Prostate gland (tissue), 2 donors: ENCODE measurements around the gene WDR93. TPM values are rescaled to one million over a fixed set of nuclear protein-coding genes. Genes with fewer than 3 reads are reported as not detected.

Experiments used
- DNase-seq: peaks from one replicate; pipeline ENCODE4 v3.0.0-alpha.2; 2019; ENCODE audit warnings: low spot score
- H3K27ac ChIP-seq, 2 donors: fragments of 200-600 bp; sonication (generic); 2 replicates each; pipeline ENCODE4 v1.5.1; 2017 to 2019
- H3K27me3 ChIP-seq: fragments of 200-600 bp; sonication (generic); replicated peaks from 2 replicates; pipeline ENCODE4 v1.5.1; 2019; ENCODE audit not compliant: insufficient read depth
- H3K36me3 ChIP-seq, 2 donors: fragments of 200-600 bp; sonication (generic); 1 replicate in 1 of 2; 2 replicates in 1 of 2; pipeline versions ENCODE4 v1.5.1 to v1.8.1; 2017 to 2019
- H3K4me1 ChIP-seq: fragments of 200-600 bp; sonication (generic); replicated peaks from 2 replicates; pipeline ENCODE4 v1.5.1; 2019
- H3K4me3 ChIP-seq, 2 donors: fragments of 200-600 bp; sonication (generic); 2 replicates each; pipeline ENCODE4 v1.5.1; 2017 to 2019
- H3K9me3 ChIP-seq: fragments of 200-600 bp; sonication (generic); 2 replicates; pipeline ENCODE4 v1.5.1; 2017
- POLR2A ChIP-seq: fragments of 450-650 bp; IDR thresholded peaks from one replicate; pipeline ENCODE4 v1.6.1; 2016; ENCODE audit warnings: antibody characterized with exemption, mild to moderate bottlenecking
- POLR2AphosphoS5 ChIP-seq: sonication (generic); formaldehyde crosslinking; IDR thresholded peaks from one replicate; pipeline ENCODE4 v1.6.1; 2017; ENCODE audit warnings: antibody characterized with exemption
- WGBS: methylation state at CpG from one replicate; pipeline ENCODE4 v1.1.5; 2018; 5-methylcytosine and 5-hydroxymethylcytosine counted together
- intact Hi-C: fragments of 100-400 bp; cut with DNase I; formaldehyde crosslinking; loops from one replicate; pipeline ENCODE4 v1.14.2; 2022
- total RNA-seq, 2 donors: library from RNA; depleted of rRNA; stranded (reverse); fragments of >200 nt; gene quantifications; one replicate each; pipeline ENCODE4 v1.1.0, GENCODE V29; 2016
- TF ChIP-seq, protein P1 (sequence below), 4 experiments: fragments of 200-600 bp in 2 of 4; fragments of 450-650 bp in 2 of 4; sonication (generic) in 2 of 4; IDR thresholded peaks; 1 replicate in 3 of 4; 2 replicates in 1 of 4; pipeline ENCODE4 v1.5.1; 2016 to 2019; ENCODE audit warnings: antibody characterized with exemption in 4 of 4, mild to moderate bottlenecking in 2 of 4, moderate library complexity in 2 of 4

The WDR93 gene
- total RNA-seq, 2 donors from 2014 or later, result 0.18 to 3.0 TPM

DNA sequence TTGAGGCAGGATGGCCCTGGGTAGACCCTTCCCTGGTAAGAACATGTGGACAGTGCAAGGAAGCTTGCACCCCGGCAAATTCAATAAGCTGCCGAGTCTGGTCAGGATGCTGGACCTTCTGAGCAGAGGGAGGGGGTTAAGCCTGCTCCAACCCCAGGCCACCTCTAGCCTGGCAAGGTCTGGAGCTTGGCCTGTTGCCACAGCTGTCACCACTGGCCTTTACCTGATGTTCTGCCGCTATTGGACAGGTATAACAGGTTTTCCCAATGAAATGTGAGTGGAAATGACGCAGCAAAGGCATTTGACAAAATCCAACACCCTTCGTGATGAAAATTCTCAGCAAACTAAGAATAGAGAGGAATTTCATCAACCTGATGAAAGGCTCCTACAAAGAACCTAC, 61.1 kb downstream of the WDR93 start:
- peak overlapping the region; percentile 92 to 94 for H3K27ac ChIP-seq
- H3K9me3 ChIP-seq, result no peaks in the 10 kb centered on the region
- H3K4me3 ChIP-seq, result no peak overlapping the region
- peaks cover 25% of the 10 kb centered on the region for H3K4me1 ChIP-seq
- no peaks in the 10 kb centered on the region for H3K36me3 ChIP-seq
- intact Hi-C loops, result loop anchor here (5.0 kb wide), 1 partner anchor 461 kb away; no protein-coding TSS in a partner anchor
- WGBS, result 60% methylated on average over 5 of the region's 5 CpGs
- no peaks in the 10 kb centered on the region for H3K27me3 ChIP-seq
- DNase-seq, result peak; percentile 69
- TF ChIP-seq, protein P1, sequence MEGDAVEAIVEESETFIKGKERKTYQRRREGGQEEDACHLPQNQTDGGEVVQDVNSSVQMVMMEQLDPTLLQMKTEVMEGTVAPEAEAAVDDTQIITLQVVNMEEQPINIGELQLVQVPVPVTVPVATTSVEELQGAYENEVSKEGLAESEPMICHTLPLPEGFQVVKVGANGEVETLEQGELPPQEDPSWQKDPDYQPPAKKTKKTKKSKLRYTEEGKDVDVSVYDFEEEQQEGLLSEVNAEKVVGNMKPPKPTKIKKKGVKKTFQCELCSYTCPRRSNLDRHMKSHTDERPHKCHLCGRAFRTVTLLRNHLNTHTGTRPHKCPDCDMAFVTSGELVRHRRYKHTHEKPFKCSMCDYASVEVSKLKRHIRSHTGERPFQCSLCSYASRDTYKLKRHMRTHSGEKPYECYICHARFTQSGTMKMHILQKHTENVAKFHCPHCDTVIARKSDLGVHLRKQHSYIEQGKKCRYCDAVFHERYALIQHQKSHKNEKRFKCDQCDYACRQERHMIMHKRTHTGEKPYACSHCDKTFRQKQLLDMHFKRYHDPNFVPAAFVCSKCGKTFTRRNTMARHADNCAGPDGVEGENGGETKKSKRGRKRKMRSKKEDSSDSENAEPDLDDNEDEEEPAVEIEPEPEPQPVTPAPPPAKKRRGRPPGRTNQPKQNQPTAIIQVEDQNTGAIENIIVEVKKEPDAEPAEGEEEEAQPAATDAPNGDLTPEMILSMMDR (IDR thresholded peaks at IDR 0.05), result no peak
- peak; percentile 61 for TF ChIP-seq POLR2AphosphoS5

DNA sequence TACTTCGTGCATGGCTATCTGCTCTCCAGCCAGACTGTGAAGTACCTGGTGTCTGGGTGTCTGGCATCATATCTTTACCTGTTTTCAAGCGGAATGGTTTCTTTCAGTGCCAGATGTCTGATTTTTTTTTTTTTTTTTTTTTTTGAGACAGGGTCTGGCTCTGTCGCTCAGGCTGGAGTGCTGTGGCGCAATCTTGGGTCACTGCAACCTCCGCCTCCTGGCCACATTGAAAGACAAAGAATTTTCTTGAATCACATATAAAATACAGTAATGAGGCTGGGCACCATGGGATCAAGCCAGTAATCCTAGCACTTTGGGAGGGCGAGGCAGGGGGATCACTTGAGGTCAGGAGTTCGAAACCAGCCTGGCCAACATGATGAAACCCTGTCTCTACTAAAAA, 63.2 kb downstream of the WDR93 start:
- intact Hi-C loops, result loop anchor here (5.0 kb wide), 1 partner anchor 458 kb away; no protein-coding TSS in a partner anchor
- TF ChIP-seq POLR2A (no peak), POLR2AphosphoS5 (no peak)
- TF ChIP-seq, protein P1 (IDR thresholded peaks at IDR 0.05), result no peak
- Histone ChIP-seq H3K27ac (peak overlapping the region; percentile 92 to 94), H3K9me3 (no peaks in the 10 kb centered on the region), H3K27me3 (no peaks in the 10 kb centered on the region), H3K36me3 (no peaks in the 10 kb centered on the region), H3K4me3 (no peak overlapping the region), H3K4me1 (peaks cover 19% of the 10 kb centered on the region)
- no peak for DNase-seq
- WGBS, result 86% methylated on average over 7 of the region's 7 CpGs

DNA sequence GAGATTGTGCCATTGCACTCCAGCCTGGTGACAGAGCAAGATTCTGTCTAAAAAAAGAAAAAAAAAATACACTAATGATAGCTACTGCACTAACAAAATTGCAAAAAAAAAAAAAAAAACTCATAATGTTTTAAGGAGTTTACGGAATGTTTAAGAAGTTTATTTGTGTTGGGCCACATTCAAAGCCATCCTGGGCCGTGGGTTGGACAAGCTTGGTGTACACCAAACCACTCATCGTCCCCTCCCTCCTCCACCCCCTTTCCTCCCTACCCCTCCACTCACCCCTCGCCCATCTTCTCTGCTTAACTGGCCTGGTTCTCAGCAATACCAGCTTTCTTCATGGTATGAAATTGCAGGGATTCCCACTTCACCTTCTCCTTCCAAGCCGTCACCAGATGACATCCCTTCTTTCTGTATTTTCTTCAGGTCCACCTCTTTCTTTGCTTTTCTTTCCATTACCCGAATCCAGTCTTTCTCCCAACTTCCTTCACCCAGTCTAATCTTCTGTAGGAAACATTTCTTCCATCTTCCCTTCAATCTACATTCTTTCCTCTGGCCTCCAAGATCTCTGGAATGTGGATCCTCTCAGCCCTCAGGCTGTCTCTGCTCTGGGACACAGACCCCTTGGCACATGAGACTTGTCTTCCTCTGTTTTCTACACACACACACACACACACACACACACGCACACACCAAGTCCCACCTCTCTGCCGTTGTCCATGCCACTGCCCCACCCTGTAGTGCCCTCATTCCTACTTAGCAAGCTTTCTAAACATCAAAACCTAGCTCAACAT, 63.9 kb downstream of the WDR93 start:
- H3K4me1 ChIP-seq, result peaks cover 19% of the 10 kb centered on the region
- 58% methylated on average over 8 of the region's 8 CpGs for WGBS
- H3K36me3 ChIP-seq, result no peaks in the 10 kb centered on the region
- H3K27ac ChIP-seq, result peak overlapping the region; percentile 92 to 94
- intact Hi-C loops, result loop anchor here (5.0 kb wide), 1 partner anchor 458 kb away; no protein-coding TSS in a partner anchor
- peak; percentile 11 for TF ChIP-seq POLR2AphosphoS5
- TF ChIP-seq, protein P1 (IDR thresholded peaks at IDR 0.05), result no peak
- H3K27me3 ChIP-seq, result no peaks in the 10 kb centered on the region
- no peak for DNase-seq
- H3K9me3 ChIP-seq, result no peaks in the 10 kb centered on the region
- no peak overlapping the region for H3K4me3 ChIP-seq

DNA sequence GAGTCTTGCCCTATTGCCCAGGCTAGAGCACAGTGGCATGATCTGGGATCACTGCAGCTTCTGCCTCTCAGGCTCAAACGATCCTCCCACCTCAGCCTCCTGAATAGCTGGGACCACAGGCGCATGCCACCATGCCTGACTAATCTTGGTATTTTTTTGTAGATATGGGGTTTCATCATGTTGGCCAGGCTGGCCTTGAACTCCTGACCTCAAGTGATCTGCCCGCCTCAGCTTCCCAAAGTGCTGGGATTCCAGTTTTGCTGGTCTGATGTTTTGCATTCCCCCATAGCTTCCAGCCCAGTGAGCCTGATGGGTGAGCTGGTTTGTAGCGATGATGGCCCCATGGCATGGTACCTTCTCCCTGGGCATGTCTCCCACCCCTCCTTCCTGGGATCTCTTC, 65.1 kb downstream of the WDR93 start:
- Histone ChIP-seq H3K4me1 (peaks cover 12% of the 10 kb centered on the region), H3K27me3 (no peaks in the 10 kb centered on the region), H3K36me3 (no peaks in the 10 kb centered on the region), H3K4me3 (no peak overlapping the region), H3K27ac (peak overlapping the region; percentile 92 to 94), H3K9me3 (no peaks in the 10 kb centered on the region)
- WGBS, result 94% methylated on average over 4 of the region's 4 CpGs
- DNase-seq, result no peak
- TF ChIP-seq, protein P1 (IDR thresholded peaks at IDR 0.05), result no peak
- no peak for TF ChIP-seq POLR2A
- TF ChIP-seq POLR2AphosphoS5, result no peak
- intact Hi-C loops, result no loop called here

DNA sequence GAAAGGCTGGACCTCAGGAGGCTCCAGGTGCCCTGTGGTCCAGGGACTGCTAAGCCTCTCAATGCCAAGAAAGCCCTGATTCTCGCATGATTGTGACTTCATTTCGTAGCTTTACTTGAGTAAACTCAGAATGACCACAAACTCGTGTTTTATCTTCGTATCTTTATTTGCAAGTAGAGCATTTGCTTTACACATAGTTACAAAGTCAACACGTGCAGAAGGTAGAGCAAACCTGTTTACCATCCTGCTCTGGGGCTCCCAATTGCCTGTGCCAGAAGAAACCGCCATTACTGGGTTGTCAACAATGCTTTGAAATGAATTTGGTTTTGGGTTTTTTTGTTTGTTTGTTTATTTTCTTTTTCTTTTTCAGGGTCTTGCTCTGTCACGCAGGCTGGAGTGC, 66.3 kb downstream of the WDR93 start:
- Histone ChIP-seq H3K4me3 (no peak overlapping the region), H3K27ac (peak overlapping the region; percentile 92 to 94), H3K4me1 (peaks cover 13% of the 10 kb centered on the region), H3K27me3 (no peaks in the 10 kb centered on the region), H3K36me3 (no peaks in the 10 kb centered on the region), H3K9me3 (no peaks in the 10 kb centered on the region)
- WGBS, result 52% methylated on average over 7 of the region's 7 CpGs
- peak; percentile 69 for DNase-seq
- intact Hi-C loops, result no loop called here
- TF ChIP-seq POLR2AphosphoS5, result peak; percentile 93
- TF ChIP-seq, protein P1 (IDR thresholded peaks at IDR 0.05), result no peak
- no peak for TF ChIP-seq POLR2A
